Stimulated activated naive CD8-positive, alpha-beta T cell treated with anti-CD3 and anti-CD28 coated beads, Interleukin-15, amount 100 ng/mL, for 72 hours (primary cell): ENCODE measurements around the gene HS6ST3.

Experiments used
- ATAC-seq: fragments of 150-1000 bp; cut with Tn5 transposase; 2 replicates; pipeline ENCODE4 v1.10.0; 2021; ENCODE audit warnings: mild to moderate bottlenecking, moderate library complexity
- DNase-seq, 2 donors: peaks; one replicate each; pipeline ENCODE4 v3.0.0; 2021 to 2022
- H3K27ac Mint-ChIP-seq, 2 donors: one replicate each; pipeline ENCODE4 v1.8.0; 2022; ENCODE audit warnings: mild to moderate bottlenecking in 2 of 2, mixed read lengths in 2 of 2, moderate library complexity in 2 of 2
- H3K27me3 Mint-ChIP-seq: one replicate; pipeline ENCODE4 v1.8.0; 2022; ENCODE audit warnings: mixed read lengths
- H3K4me1 Mint-ChIP-seq: one replicate; pipeline ENCODE4 v1.8.0; 2022; ENCODE audit warnings: mild to moderate bottlenecking, mixed read lengths
- H3K4me3 Mint-ChIP-seq, 2 donors: one replicate each; pipeline ENCODE4 v1.8.0; 2022; ENCODE audit warnings: mild to moderate bottlenecking in 2 of 2, mixed read lengths in 2 of 2, moderate library complexity in 1 of 2
- H3K9me3 Mint-ChIP-seq, 2 donors: one replicate each; pipeline ENCODE4 v1.8.0; 2022; ENCODE audit warnings: mixed read lengths in 2 of 2

Gene HS6ST3

GRCh38 chr13:96810104-96810503 is 720.2 kb downstream of the HS6ST3 start:
- Mint-ChIP-seq H3K4me1 (no peaks in the 10 kb centered on the region), H3K4me3 (no peak overlapping the region), H3K27me3 (no peaks in the 10 kb centered on the region), H3K27ac (no peak overlapping the region), H3K9me3 (peaks cover 5 to 23% of the 10 kb centered on the region in 2 donors)
- no peak for ATAC-seq
- DNase-seq = no peak

- Mint-ChIP-seq H3K4me3 (no peak overlapping the region), H3K27me3 (no peaks in the 10 kb centered on the region), H3K9me3 (peaks cover 5 to 27% of the 10 kb centered on the region in 2 donors), H3K4me1 (no peaks in the 10 kb centered on the region), H3K27ac (no peak overlapping the region)
- DNase-seq (no peak), ATAC-seq (no peak)
Measured at GRCh38 chr13:96811049-96811448, 721.1 kb downstream of the HS6ST3 start.

- Mint-ChIP-seq H3K9me3 (peaks cover 5 to 20% of the 10 kb centered on the region in 2 donors), H3K27me3 (no peaks in the 10 kb centered on the region), H3K4me3 (no peak overlapping the region), H3K4me1 (no peaks in the 10 kb centered on the region), H3K27ac (no peak overlapping the region)
- DNase-seq (no peak), ATAC-seq (no peak)
Measured at GRCh38 chr13:96816261-96816660, 726.4 kb downstream of the HS6ST3 start.

GRCh38 chr13:96816874-96817273 is 727.0 kb downstream of the HS6ST3 start:
- Mint-ChIP-seq H3K4me3 (no peak overlapping the region), H3K27ac (no peak overlapping the region), H3K9me3 (peaks cover 5 to 20% of the 10 kb centered on the region in 2 donors), H3K27me3 (no peaks in the 10 kb centered on the region), H3K4me1 (no peaks in the 10 kb centered on the region)
- DNase-seq (no peak), ATAC-seq (no peak)

- DNase-seq (no peak), ATAC-seq (no peak)
- H3K27ac Mint-ChIP-seq = no peak overlapping the region
- peaks cover 5 to 20% of the 10 kb centered on the region in 2 donors for H3K9me3 Mint-ChIP-seq
- no peak overlapping the region for H3K4me3 Mint-ChIP-seq
- H3K4me1 Mint-ChIP-seq = no peaks in the 10 kb centered on the region
- H3K27me3 Mint-ChIP-seq = no peaks in the 10 kb centered on the region
Measured at GRCh38 chr13:96817336-96817941, 727.5 kb downstream of the HS6ST3 start.

GRCh38 chr13:96819375-96819774 is 729.5 kb downstream of the HS6ST3 start:
- no peak overlapping the region for H3K4me3 Mint-ChIP-seq
- peaks cover 0 to 11% of the 10 kb centered on the region in 2 donors for H3K9me3 Mint-ChIP-seq
- no peak for DNase-seq
- no peak overlapping the region for H3K27ac Mint-ChIP-seq
- H3K4me1 Mint-ChIP-seq = no peaks in the 10 kb centered on the region
- no peak for ATAC-seq
- H3K27me3 Mint-ChIP-seq = no peaks in the 10 kb centered on the region

GRCh38 chr13:96821381-96821780 is 731.5 kb downstream of the HS6ST3 start:
- Mint-ChIP-seq H3K27ac (no peak overlapping the region), H3K9me3 (no peaks in the 10 kb centered on the region), H3K4me3 (no peak overlapping the region), H3K27me3 (no peaks in the 10 kb centered on the region), H3K4me1 (no peaks in the 10 kb centered on the region)
- DNase-seq = no peak
- ATAC-seq = no peak

GRCh38 chr13:96821971-96822370 is 732.1 kb downstream of the HS6ST3 start:
- no peak overlapping the region for H3K4me3 Mint-ChIP-seq
- ATAC-seq = no peak
- H3K27me3 Mint-ChIP-seq = no peaks in the 10 kb centered on the region
- DNase-seq = no peak
- H3K4me1 Mint-ChIP-seq = no peaks in the 10 kb centered on the region
- no peak overlapping the region for H3K27ac Mint-ChIP-seq
- no peaks in the 10 kb centered on the region for H3K9me3 Mint-ChIP-seq

- H3K27me3 Mint-ChIP-seq = no peaks in the 10 kb centered on the region
- no peak for ATAC-seq
- H3K4me3 Mint-ChIP-seq = no peak overlapping the region
- no peak for DNase-seq
- no peak overlapping the region for H3K27ac Mint-ChIP-seq
- H3K4me1 Mint-ChIP-seq = no peaks in the 10 kb centered on the region
- no peaks in the 10 kb centered on the region for H3K9me3 Mint-ChIP-seq
Measured at GRCh38 chr13:96822895-96823294, 733.0 kb downstream of the HS6ST3 start.

GRCh38 chr13:96824140-96824539 is 734.2 kb downstream of the HS6ST3 start:
- no peaks in the 10 kb centered on the region for H3K4me1 Mint-ChIP-seq
- DNase-seq (no peak), ATAC-seq (no peak)
- H3K27ac Mint-ChIP-seq = no peak overlapping the region
- no peaks in the 10 kb centered on the region for H3K27me3 Mint-ChIP-seq
- H3K4me3 Mint-ChIP-seq = no peak overlapping the region
- H3K9me3 Mint-ChIP-seq = no peaks in the 10 kb centered on the region

GRCh38 chr13:96825653-96826052 is 735.7 kb downstream of the HS6ST3 start:
- ATAC-seq (no peak), DNase-seq (no peak)
- Mint-ChIP-seq H3K4me3 (no peak overlapping the region), H3K9me3 (no peaks in the 10 kb centered on the region), H3K27ac (no peak overlapping the region), H3K27me3 (no peaks in the 10 kb centered on the region), H3K4me1 (no peaks in the 10 kb centered on the region)

- no peaks in the 10 kb centered on the region for H3K27me3 Mint-ChIP-seq
- ATAC-seq = no peak
- no peak overlapping the region for H3K4me3 Mint-ChIP-seq
- no peak overlapping the region for H3K27ac Mint-ChIP-seq
- DNase-seq = no peak
- peaks cover 8 to 18% of the 10 kb centered on the region in 2 donors for H3K9me3 Mint-ChIP-seq
- no peaks in the 10 kb centered on the region for H3K4me1 Mint-ChIP-seq
Measured at GRCh38 chr13:96834626-96835025, 744.7 kb downstream of the HS6ST3 start.

- Mint-ChIP-seq H3K4me3 (no peak overlapping the region), H3K27ac (no peak overlapping the region), H3K27me3 (no peaks in the 10 kb centered on the region), H3K4me1 (no peaks in the 10 kb centered on the region), H3K9me3 (peaks cover 8 to 18% of the 10 kb centered on the region in 2 donors)
- no peak for DNase-seq
- ATAC-seq = no peak
Measured at GRCh38 chr13:96835546-96835945, 745.6 kb downstream of the HS6ST3 start.

- DNase-seq (no peak), ATAC-seq (no peak)
- peaks cover 8 to 18% of the 10 kb centered on the region in 2 donors for H3K9me3 Mint-ChIP-seq
- no peaks in the 10 kb centered on the region for H3K27me3 Mint-ChIP-seq
- H3K4me3 Mint-ChIP-seq = no peak overlapping the region
- H3K27ac Mint-ChIP-seq = no peak overlapping the region
- H3K4me1 Mint-ChIP-seq = no peaks in the 10 kb centered on the region
Measured at GRCh38 chr13:96836733-96837132, 746.8 kb downstream of the HS6ST3 start.

GRCh38 chr13:96837809-96838208 is 747.9 kb downstream of the HS6ST3 start:
- Mint-ChIP-seq H3K4me3 (no peak overlapping the region), H3K4me1 (no peaks in the 10 kb centered on the region)

GRCh38 chr13:96844195-96844594 is 754.3 kb downstream of the HS6ST3 start:
- no peaks in the 10 kb centered on the region for H3K9me3 Mint-ChIP-seq
- ATAC-seq (no peak), DNase-seq (no peak)
- no peak overlapping the region for H3K4me3 Mint-ChIP-seq
- no peaks in the 10 kb centered on the region for H3K4me1 Mint-ChIP-seq
- no peak overlapping the region for H3K27ac Mint-ChIP-seq
- H3K27me3 Mint-ChIP-seq = no peaks in the 10 kb centered on the region

More at GRCh38 chr13:96837809-96838208, 747.9 kb downstream of the HS6ST3 start:
- no peaks in the 10 kb centered on the region for H3K27me3 Mint-ChIP-seq
- DNase-seq (no peak), ATAC-seq (no peak)
- no peak overlapping the region for H3K27ac Mint-ChIP-seq
- peaks cover 8 to 14% of the 10 kb centered on the region in 2 donors for H3K9me3 Mint-ChIP-seq

- Mint-ChIP-seq H3K4me3 (no peak overlapping the region), H3K27ac (no peak overlapping the region), H3K27me3 (no peaks in the 10 kb centered on the region), H3K9me3 (no peaks in the 10 kb centered on the region), H3K4me1 (no peaks in the 10 kb centered on the region)
- ATAC-seq (no peak), DNase-seq (no peak)
Measured at GRCh38 chr13:96844616-96845015, 754.7 kb downstream of the HS6ST3 start.
